GM23338 (cell line): ENCODE measurements around the gene VEGFA. TPM values are rescaled to one million over a fixed set of nuclear protein-coding genes. Genes with fewer than 3 reads are reported as not detected.

Experiments used
- JUNB ChIP-seq: IDR thresholded peaks from one replicate; pipeline ENCODE4 v1.6.1; 2016; ENCODE audit warnings: antibody characterized with exemption; ENCODE audit not compliant: unreplicated experiment
- POLR2AphosphoS5 ChIP-seq: IDR thresholded peaks from 2 replicates; pipeline ENCODE4 v1.6.1; 2016; ENCODE audit warnings: antibody characterized with exemption, low read depth
- ZNF331 ChIP-seq: fragments of 250-450 bp; sonication (Bioruptor Pico); IDR thresholded peaks from 2 replicates; pipeline ENCODE4 v1.5.0; 2020; ENCODE audit warnings: low read depth, mild to moderate bottlenecking, moderate library complexity
- ZNF462 ChIP-seq: fragments of 250-450 bp; sonication (Bioruptor Pico); IDR thresholded peaks from 2 replicates; pipeline ENCODE4 v1.5.0; 2020; ENCODE audit warnings: mild to moderate bottlenecking, moderate library complexity
- polyA plus RNA-seq: library from polyadenylated mRNA; unstranded; fragments of >200 nt; fragmentation: Nextera tagmentation; extraction: Ambion mirVana; gene quantifications from 2 replicates; pipeline ENCODE4 v1.2.1, GENCODE V29; 2016
- total RNA-seq: library from RNA; depleted of rRNA; stranded (reverse); fragments of >200 nt; shearing (Covaris generic); gene quantifications from 2 replicates; pipeline ENCODE4 v1.2.3, GENCODE V29; 2014
- TF ChIP-seq, protein P1 (sequence below): IDR thresholded peaks from one replicate; pipeline ENCODE4 v1.6.1; 2018; ENCODE audit warnings: antibody characterized with exemption; ENCODE audit not compliant: unreplicated experiment

Gene VEGFA
- total and polyA plus RNA-seq, 2 experiments from 2014 or later = 10.9 to 61.1 TPM

DNA sequence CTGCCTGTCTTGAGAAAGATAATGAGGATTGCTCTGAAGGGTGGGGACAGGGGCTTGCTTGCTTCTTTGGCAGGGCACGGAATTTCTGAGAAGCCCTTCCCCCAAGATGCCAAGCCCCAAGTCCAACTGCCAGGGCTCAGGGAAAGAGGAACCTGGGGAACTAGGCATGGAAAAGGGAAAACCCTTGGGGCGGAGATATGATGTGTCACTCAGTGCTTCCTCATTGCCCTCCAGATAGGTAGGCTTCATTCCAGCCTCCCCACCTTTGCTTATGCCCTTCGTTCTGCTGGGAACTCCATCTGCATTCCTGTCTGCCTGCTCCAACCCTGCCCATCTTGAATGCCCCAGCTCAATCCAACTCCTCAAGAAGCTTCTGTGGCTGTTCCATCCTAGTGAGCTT lies 61.2 kb downstream of the VEGFA start (continued):
- TF ChIP-seq ZNF462 (CRISPR knock-in tag) (no peak), ZNF331 (CRISPR knock-in tag) (no peak), POLR2AphosphoS5 (no peak), JUNB (no peak)
- TF ChIP-seq, protein P1, sequence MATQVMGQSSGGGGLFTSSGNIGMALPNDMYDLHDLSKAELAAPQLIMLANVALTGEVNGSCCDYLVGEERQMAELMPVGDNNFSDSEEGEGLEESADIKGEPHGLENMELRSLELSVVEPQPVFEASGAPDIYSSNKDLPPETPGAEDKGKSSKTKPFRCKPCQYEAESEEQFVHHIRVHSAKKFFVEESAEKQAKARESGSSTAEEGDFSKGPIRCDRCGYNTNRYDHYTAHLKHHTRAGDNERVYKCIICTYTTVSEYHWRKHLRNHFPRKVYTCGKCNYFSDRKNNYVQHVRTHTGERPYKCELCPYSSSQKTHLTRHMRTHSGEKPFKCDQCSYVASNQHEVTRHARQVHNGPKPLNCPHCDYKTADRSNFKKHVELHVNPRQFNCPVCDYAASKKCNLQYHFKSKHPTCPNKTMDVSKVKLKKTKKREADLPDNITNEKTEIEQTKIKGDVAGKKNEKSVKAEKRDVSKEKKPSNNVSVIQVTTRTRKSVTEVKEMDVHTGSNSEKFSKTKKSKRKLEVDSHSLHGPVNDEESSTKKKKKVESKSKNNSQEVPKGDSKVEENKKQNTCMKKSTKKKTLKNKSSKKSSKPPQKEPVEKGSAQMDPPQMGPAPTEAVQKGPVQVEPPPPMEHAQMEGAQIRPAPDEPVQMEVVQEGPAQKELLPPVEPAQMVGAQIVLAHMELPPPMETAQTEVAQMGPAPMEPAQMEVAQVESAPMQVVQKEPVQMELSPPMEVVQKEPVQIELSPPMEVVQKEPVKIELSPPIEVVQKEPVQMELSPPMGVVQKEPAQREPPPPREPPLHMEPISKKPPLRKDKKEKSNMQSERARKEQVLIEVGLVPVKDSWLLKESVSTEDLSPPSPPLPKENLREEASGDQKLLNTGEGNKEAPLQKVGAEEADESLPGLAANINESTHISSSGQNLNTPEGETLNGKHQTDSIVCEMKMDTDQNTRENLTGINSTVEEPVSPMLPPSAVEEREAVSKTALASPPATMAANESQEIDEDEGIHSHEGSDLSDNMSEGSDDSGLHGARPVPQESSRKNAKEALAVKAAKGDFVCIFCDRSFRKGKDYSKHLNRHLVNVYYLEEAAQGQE = no peak
